HepG2 (cell line): ENCODE data around the gene ANO9. TPM values are rescaled to one million over a fixed set of nuclear protein-coding genes. Genes with fewer than 3 reads are reported as not detected.

Experiments used
- ARID5B ChIP-seq: IDR thresholded peaks from 2 replicates; pipeline ENCODE4 v1.4.0; 2020; ENCODE audit warnings: mild to moderate bottlenecking, missing genetic modification reagents
- ELF4 ChIP-seq: sonication (generic); formaldehyde crosslinking; IDR thresholded peaks from 2 replicates; pipeline ENCODE4 v1.5.0; 2020; ENCODE audit warnings: missing genetic modification reagents, mild to moderate bottlenecking, moderate library complexity, borderline replicate concordance
- FOXO1 ChIP-seq: sonication (generic); formaldehyde crosslinking; IDR thresholded peaks from 2 replicates; pipeline ENCODE4 v1.4.0; 2020; ENCODE audit warnings: missing genetic modification reagents
- FOXP4 ChIP-seq: sonication (generic); formaldehyde crosslinking; IDR thresholded peaks from 2 replicates; pipeline ENCODE4 v1.4.0; 2020; ENCODE audit warnings: missing genetic modification reagents
- HDAC6 ChIP-seq: fragments of 200-600 bp; sonication (generic); IDR thresholded peaks from 2 replicates; pipeline ENCODE4 v1.7.0; 2017; ENCODE audit warnings: mild to moderate bottlenecking, antibody characterized with exemption, low read length, low read depth
- HNF4G ChIP-seq, 2 experiments: sonication (generic) in 1 of 2; formaldehyde crosslinking in 1 of 2; IDR thresholded peaks; 2 replicates each; pipeline versions ENCODE4 v1.4.0 to v1.6.1; 2011 to 2020; ENCODE audit warnings: borderline replicate concordance in 2 of 2, low read depth in 2 of 2, mild to moderate bottlenecking in 2 of 2, low read length in 1 of 2, missing genetic modification reagents in 1 of 2, moderate library complexity in 1 of 2
- MTA1 ChIP-seq: sonication (generic); formaldehyde crosslinking; IDR thresholded peaks from 2 replicates; pipeline ENCODE4 v1.4.0; 2020; ENCODE audit warnings: missing genetic modification reagents, mild to moderate bottlenecking, borderline replicate concordance
- SAP130 ChIP-seq: IDR thresholded peaks from 2 replicates; pipeline ENCODE4 v1.6.1; 2016; ENCODE audit warnings: low read depth
- SIN3A ChIP-seq: IDR thresholded peaks from 2 replicates; pipeline ENCODE4 v1.6.1; 2011; ENCODE audit warnings: low read depth, mild to moderate bottlenecking, control low read depth, low read length, borderline replicate concordance
- SOX6 ChIP-seq, 2 experiments: fragments of 450-650 bp in 1 of 2; sonication (generic) in 1 of 2; formaldehyde crosslinking in 1 of 2; IDR thresholded peaks; 2 replicates each; pipeline versions ENCODE4 v1.4.0 to v1.6.1; 2017 to 2020; ENCODE audit warnings: antibody characterized with exemption in 1 of 2, mild to moderate bottlenecking in 1 of 2, missing genetic modification reagents in 1 of 2
- ZFYVE20 ChIP-seq: sonication (generic); formaldehyde crosslinking; IDR thresholded peaks from 2 replicates; pipeline ENCODE4 v1.8.0; 2023; ENCODE audit warnings: low read depth, mild to moderate bottlenecking, moderate library complexity, missing genetic modification reagents, borderline replicate concordance
- ZNF274 ChIP-seq: sonication (generic); formaldehyde crosslinking; IDR thresholded peaks from 2 replicates; pipeline ENCODE4 v1.5.1; 2020; ENCODE audit warnings: mild to moderate bottlenecking, missing genetic modification reagents
- ZNF746 ChIP-seq: sonication (generic); formaldehyde crosslinking; IDR thresholded peaks from 2 replicates; pipeline ENCODE4 v1.8.0; 2022; ENCODE audit warnings: mild to moderate bottlenecking, missing genetic modification reagents
- polyA plus RNA-seq, 8 experiments: library from polyadenylated mRNA; depleted of rRNA in 3 of 8; stranded (reverse) in 7 of 8; unstranded in 1 of 8; fragments of >200 nt; fragmentation: Illumina TruSeq in 4 of 8; extraction: Trizol in 4 of 8; gene quantifications; 2 replicates each; pipeline versions ENCODE4 v1.2.1 to v1.2.3, GENCODE V29; 2011 to 2016; ENCODE audit warnings: low read depth in 4 of 8, missing spikeins in 1 of 8, mixed read lengths in 1 of 8; ENCODE audit not compliant: insufficient read depth in 1 of 8
- total RNA-seq, 5 experiments: library from RNA; depleted of rRNA; stranded (reverse); fragments of >200 nt; fragmentation: Illumina TruSeq; extraction: Trizol; gene quantifications; 2 replicates each; pipeline ENCODE4 v1.2.3, GENCODE V29; 2016; ENCODE audit warnings: low read depth in 1 of 5
- TF ChIP-seq, protein P1 (sequence below), 2 experiments: sonication (generic) in 1 of 2; formaldehyde crosslinking in 1 of 2; IDR thresholded peaks; 2 replicates each; pipeline versions ENCODE4 v1.4.0 to v1.6.1; 2018 to 2020; ENCODE audit warnings: missing genetic modification reagents in 2 of 2, borderline replicate concordance in 1 of 2, low read depth in 1 of 2, mild to moderate bottlenecking in 1 of 2, missing biosample characterization in 1 of 2
- TF ChIP-seq, protein P2 (sequence below): sonication (generic); formaldehyde crosslinking; IDR thresholded peaks from 2 replicates; pipeline ENCODE4 v1.4.0; 2020; ENCODE audit warnings: missing genetic modification reagents, mild to moderate bottlenecking, borderline replicate concordance

Gene ANO9
- total and polyA plus RNA-seq, 2 of the 13 experiments (the other 11 are each of a cell fraction or from before 2014, with no cell fraction given) = 8.9 to 14.3 TPM

GRCh38 chr11:445765-446588, 4.2 kb upstream of the ANO9 start (continued):
- TF ChIP-seq HNF4G (IDR thresholded peaks at IDR 0.05; ENCODE audit: borderline replicate concordance, low read depth, low read length) = peak; percentile 87
- TF ChIP-seq HNF4G (CRISPR knock-in tag; IDR thresholded peaks at IDR 0.05; ENCODE audit: borderline replicate concordance, low read depth) = no peak; the same call in 1 of the 2 replicates
- peak; percentile 44; the same call in 1 of the 2 replicates for TF ChIP-seq ZNF746 (CRISPR knock-in tag)
- no peak for TF ChIP-seq FOXP4
- TF ChIP-seq ELF4 (CRISPR knock-in tag) = no peak
- TF ChIP-seq SAP130 (CRISPR knock-in tag) = peak; percentile 52
- 0 out of 2 replicates have a peak, but pooled peaks have one; percentile 26 for TF ChIP-seq SIN3A
- TF ChIP-seq SOX6 (IDR thresholded peaks at IDR 0.05) = no peak
- TF ChIP-seq SOX6 (CRISPR knock-in tag; IDR thresholded peaks at IDR 0.05) = peak; percentile 16; the same call in 1 of the 2 replicates
- TF ChIP-seq ZNF274 (CRISPR knock-in tag) = peak; percentile 20; the same call in 1 of the 2 replicates
- TF ChIP-seq ZFYVE20 (CRISPR knock-in tag) = no peak
- 0 out of 2 replicates have a peak, but pooled peaks have one; percentile 13 for TF ChIP-seq FOXO1 (CRISPR knock-in tag)
- no peak for TF ChIP-seq HDAC6
- peak; percentile 92 for TF ChIP-seq MTA1 (CRISPR knock-in tag)
- TF ChIP-seq, protein P1, sequence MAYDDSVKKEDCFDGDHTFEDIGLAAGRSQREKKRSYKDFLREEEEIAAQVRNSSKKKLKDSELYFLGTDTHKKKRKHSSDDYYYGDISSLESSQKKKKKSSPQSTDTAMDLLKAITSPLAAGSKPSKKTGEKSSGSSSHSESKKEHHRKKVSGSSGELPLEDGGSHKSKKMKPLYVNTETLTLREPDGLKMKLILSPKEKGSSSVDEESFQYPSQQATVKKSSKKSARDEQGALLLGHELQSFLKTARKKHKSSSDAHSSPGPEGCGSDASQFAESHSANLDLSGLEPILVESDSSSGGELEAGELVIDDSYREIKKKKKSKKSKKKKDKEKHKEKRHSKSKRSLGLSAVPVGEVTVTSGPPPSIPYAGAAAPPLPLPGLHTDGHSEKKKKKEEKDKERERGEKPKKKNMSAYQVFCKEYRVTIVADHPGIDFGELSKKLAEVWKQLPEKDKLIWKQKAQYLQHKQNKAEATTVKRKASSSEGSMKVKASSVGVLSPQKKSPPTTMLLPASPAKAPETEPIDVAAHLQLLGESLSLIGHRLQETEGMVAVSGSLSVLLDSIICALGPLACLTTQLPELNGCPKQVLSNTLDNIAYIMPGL (CRISPR knock-in tag; IDR thresholded peaks at IDR 0.05; ENCODE audit: borderline replicate concordance in 1 of 2, low read depth in 1 of 2) = peak in 1 of 2 experiments; percentile 13; a peak in 1 of 4 replicates
- peak; percentile 30; the same call in 1 of the 2 replicates for TF ChIP-seq ARID5B (CRISPR knock-in tag)
- TF ChIP-seq, protein P2, sequence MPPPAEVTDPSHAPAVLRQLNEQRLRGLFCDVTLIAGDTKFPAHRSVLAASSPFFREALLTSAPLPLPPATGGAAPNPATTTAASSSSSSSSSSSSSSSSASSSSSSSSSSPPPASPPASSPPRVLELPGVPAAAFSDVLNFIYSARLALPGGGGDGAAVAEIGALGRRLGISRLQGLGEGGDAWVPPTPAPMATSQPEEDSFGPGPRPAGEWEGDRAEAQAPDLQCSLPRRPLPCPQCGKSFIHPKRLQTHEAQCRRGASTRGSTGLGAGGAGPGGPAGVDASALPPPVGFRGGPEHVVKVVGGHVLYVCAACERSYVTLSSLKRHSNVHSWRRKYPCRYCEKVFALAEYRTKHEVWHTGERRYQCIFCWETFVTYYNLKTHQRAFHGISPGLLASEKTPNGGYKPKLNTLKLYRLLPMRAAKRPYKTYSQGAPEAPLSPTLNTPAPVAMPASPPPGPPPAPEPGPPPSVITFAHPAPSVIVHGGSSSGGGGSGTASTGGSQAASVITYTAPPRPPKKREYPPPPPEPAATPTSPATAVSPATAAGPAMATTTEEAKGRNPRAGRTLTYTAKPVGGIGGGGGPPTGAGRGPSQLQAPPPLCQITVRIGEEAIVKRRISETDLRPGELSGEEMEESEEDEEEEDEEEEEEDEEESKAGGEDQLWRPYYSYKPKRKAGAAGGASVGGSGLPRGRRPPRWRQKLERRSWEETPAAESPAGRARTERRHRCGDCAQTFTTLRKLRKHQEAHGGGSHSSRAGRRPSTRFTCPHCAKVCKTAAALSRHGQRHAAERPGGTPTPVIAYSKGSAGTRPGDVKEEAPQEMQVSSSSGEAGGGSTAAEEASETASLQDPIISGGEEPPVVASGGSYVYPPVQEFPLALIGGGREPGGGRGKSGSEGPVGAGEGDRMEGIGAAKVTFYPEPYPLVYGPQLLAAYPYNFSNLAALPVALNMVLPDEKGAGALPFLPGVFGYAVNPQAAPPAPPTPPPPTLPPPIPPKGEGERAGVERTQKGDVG (CRISPR knock-in tag) = peak; percentile 45
